SK-N-MC (cell line): ENCODE results near the gene GPR152.

Experiments
- EZH2 ChIP-seq: fragments of 200-600 bp; sonication (generic); IDR thresholded peaks from one replicate; pipeline ENCODE4 v1.6.1; 2017; ENCODE audit warnings: antibody characterized with exemption
- FOXP2 ChIP-seq: optimal IDR thresholded peaks from 2 replicates; pipeline ENCODE3; 2011; ENCODE audit warnings: mild to moderate bottlenecking, moderate library complexity; ENCODE audit not compliant: insufficient read depth; ENCODE audit errors: extremely low read length, control extremely low read depth

GRCh38 chr11:67494371-67495233, 42.1 kb upstream of the GPR152 start:
- TF ChIP-seq EZH2 (no peak), FOXP2 (no peak)
